Uterus (tissue), 2 donors: ENCODE data around the gene TPBG.

ENCODE experiments used
- CTCF ChIP-seq, 4 experiments: fragments of 200-600 bp in 2 of 4; fragments of 450-650 bp in 2 of 4; sonication (generic) in 2 of 4; IDR thresholded peaks; one replicate each; pipeline ENCODE4 v1.5.1; 2016 to 2019; ENCODE audit warnings: antibody characterized with exemption in 4 of 4, mild to moderate bottlenecking in 2 of 4, moderate library complexity in 1 of 4
- POLR2A ChIP-seq, 2 donors: fragments of 450-650 bp; IDR thresholded peaks; one replicate each; pipeline ENCODE4 v1.6.1; 2016; ENCODE audit warnings: antibody characterized with exemption in 2 of 2, mild to moderate bottlenecking in 1 of 2, moderate library complexity in 1 of 2

GRCh38 chr6:82413868-82414267 lies 50.3 kb downstream of the TPBG start:
- TF ChIP-seq CTCF (IDR thresholded peaks at IDR 0.05) (no peak), POLR2A (IDR thresholded peaks at IDR 0.05) (no peak)
